Endothelial cell of umbilical vein (primary cell): ENCODE results near the gene LRRC7. TPM values are rescaled to one million over a fixed set of nuclear protein-coding genes. Genes with fewer than 3 reads are reported as not detected.

ENCODE experiments used
- BruUV-seq: library from RNA; stranded (reverse); fragments of 400-500 nt; replicated peaks from 2 replicates; lab custom pipeline; 2021; lab: Mats Ljungman, UMichigan
- CTCF ChIA-PET: fragments of 300-600, 350-600 bp; sonication (Branson Sonifier 250); formaldehyde crosslinking; loops from one replicate; lab custom pipeline; 2021; ENCODE audit warnings: antibody characterized with exemption, inconsistent platforms; lab: Charles Lee
- POLR2A ChIA-PET: fragments of 300-600, 350-600 bp; sonication (Branson Sonifier 250); formaldehyde crosslinking; loops from one replicate; lab custom pipeline; 2021; ENCODE audit warnings: antibody characterized with exemption, inconsistent platforms; lab: Charles Lee
- DNase-seq: peaks from one replicate; pipeline ENCODE4 v3.0.0-alpha.2; 2011; ENCODE audit warnings: low read depth, low spot score
- FAIRE-seq: peaks from 2 replicates; lab custom pipeline; 2011; peaks lifted over from hg19 to GRCh38; lab: Jason Lieb, UNC
- H2AFZ ChIP-seq: 2 replicates; pipeline ENCODE4 v1.6.0; 2012; ENCODE audit warnings: low read depth, low read length, control low read depth, inconsistent platforms
- H3K27ac ChIP-seq: 2 replicates; pipeline ENCODE4 v1.5.1; 2011; ENCODE audit warnings: low read depth, mild to moderate bottlenecking, control low read depth, low read length, moderate library complexity; ENCODE audit not compliant: insufficient read depth
- H3K27me3 ChIP-seq, 2 experiments: 2 replicates each; pipeline versions ENCODE4 v1.6.0 to v1.6.1; 2011; ENCODE audit warnings: low read length in 2 of 2, mixed read lengths in 1 of 2; ENCODE audit not compliant: control insufficient read depth in 2 of 2, insufficient read depth in 2 of 2
- H3K36me3 ChIP-seq, 2 experiments: 2 replicates in 1 of 2; 3 replicates in 1 of 2; pipeline ENCODE4 v1.5.1; 2011; ENCODE audit warnings: low read length in 2 of 2, mild to moderate bottlenecking in 1 of 2, moderate library complexity in 1 of 2; ENCODE audit not compliant: control insufficient read depth in 2 of 2, insufficient read depth in 2 of 2; ENCODE audit errors: extremely low read depth in 1 of 2
- H3K4me1 ChIP-seq: 3 replicates; pipeline ENCODE4 v1.5.1; 2011; ENCODE audit warnings: mild to moderate bottlenecking, low read length; ENCODE audit not compliant: control insufficient read depth, insufficient read depth; ENCODE audit errors: extremely low read depth
- H3K4me2 ChIP-seq: 2 replicates; pipeline ENCODE4 v1.6.1; 2011; ENCODE audit warnings: low read length, control low read depth, mixed read lengths; ENCODE audit not compliant: insufficient read depth
- H3K4me3 ChIP-seq, 3 experiments: fragments of 200-600 bp in 1 of 3; sonication (generic), shearing (Covaris generic) in 1 of 3; replicated peaks in 1 of 3; 2 replicates each; pipeline ENCODE4 v1.5.1; 2011 to 2016; ENCODE audit warnings: control low read depth in 3 of 3, low read length in 3 of 3, mild to moderate bottlenecking in 2 of 3, inconsistent platforms in 1 of 3, low read depth in 1 of 3, moderate library complexity in 1 of 3; ENCODE audit not compliant: insufficient read depth in 1 of 3
- H3K79me2 ChIP-seq: 2 replicates; pipeline ENCODE4 v1.6.0; 2012; ENCODE audit warnings: low read length, inconsistent platforms; ENCODE audit not compliant: control insufficient read depth, insufficient read depth
- H3K9ac ChIP-seq: replicated peaks from 2 replicates; pipeline ENCODE3; 2011; ENCODE audit warnings: low read length, control low read depth; ENCODE audit not compliant: insufficient read depth; ENCODE audit errors: extremely low read depth
- H3K9me1 ChIP-seq: replicated peaks from 3 replicates; pipeline ENCODE4 v1.6.0; 2011; ENCODE audit warnings: mild to moderate bottlenecking, low read length; ENCODE audit not compliant: control insufficient read depth, insufficient read depth; ENCODE audit errors: extremely low read depth
- H3K9me3 ChIP-seq: replicated peaks from 2 replicates; pipeline ENCODE4 v1.5.1; 2012; ENCODE audit warnings: low read length, inconsistent platforms; ENCODE audit not compliant: control insufficient read depth, insufficient read depth
- H4K20me1 ChIP-seq: replicated peaks from 2 replicates; pipeline ENCODE3; 2011; ENCODE audit warnings: mild to moderate bottlenecking, low read length; ENCODE audit not compliant: control insufficient read depth, insufficient read depth; ENCODE audit errors: extremely low read depth
- EZH2 ChIP-seq: IDR thresholded peaks from 2 replicates; pipeline ENCODE4 v1.6.1; 2012; ENCODE audit warnings: borderline replicate concordance, low read depth, mild to moderate bottlenecking, moderate library complexity, low read length, inconsistent platforms; ENCODE audit not compliant: severe bottlenecking
- FOS ChIP-seq: IDR thresholded peaks from 2 replicates; pipeline ENCODE4 v1.6.1; 2011; ENCODE audit warnings: mild to moderate bottlenecking, low read length, moderate library complexity, borderline replicate concordance; ENCODE audit not compliant: insufficient read depth
- GATA2 ChIP-seq: IDR thresholded peaks from 2 replicates; pipeline ENCODE4 v1.7.0; 2011; ENCODE audit warnings: low read depth, mild to moderate bottlenecking, moderate library complexity, mixed read lengths, low read length; ENCODE audit not compliant: insufficient read length, insufficient read depth
- JUN ChIP-seq: IDR thresholded peaks from 2 replicates; pipeline ENCODE4 v1.6.1; 2011; ENCODE audit warnings: borderline replicate concordance, low read depth; ENCODE audit not compliant: insufficient read length, insufficient read depth
- MYC ChIP-seq: IDR thresholded peaks from one replicate; pipeline ENCODE4 v1.6.1; 2011; ENCODE audit warnings: mild to moderate bottlenecking, low read depth, low read length
- POLR2A ChIP-seq: IDR thresholded peaks from 2 replicates; pipeline ENCODE4 v1.6.1; 2012; ENCODE audit warnings: low read depth, mild to moderate bottlenecking, control low read depth, low read length
- POLR2AphosphoS5 ChIP-seq: IDR thresholded peaks from 2 replicates; pipeline ENCODE4 v1.6.1; 2012; ENCODE audit warnings: low read depth, mild to moderate bottlenecking, control low read depth, low read length, moderate library complexity; ENCODE audit not compliant: insufficient read depth
- dilution Hi-C: fragments of 300-500 bp; cut with MboI; formaldehyde crosslinking; loops from one replicate; pipeline ENCODE4 v1.15.0; 2019; ENCODE audit warnings: low sequenced_read_pairs; ENCODE audit not compliant: extremely low pct_ligation_motif_present
- intact Hi-C: fragments of 100-400 bp; cut with micrococcal nuclease; formaldehyde crosslinking; loops from one replicate; pipeline ENCODE4 v1.10.0; 2022
- polyA plus RNA-seq, 4 experiments: library from polyadenylated mRNA; depleted of rRNA in 3 of 4; stranded (reverse) in 3 of 4; unstranded in 1 of 4; fragments of >200 nt; gene quantifications; 2 replicates each; pipeline versions ENCODE4 v1.2.1 to v1.2.3, GENCODE V29; 2011 to 2012; ENCODE audit warnings: missing spikeins in 1 of 4
- total RNA-seq: library from RNA; stranded (reverse); gene quantifications from 2 replicates; pipeline ENCODE4 v1.2.3, GENCODE V29; 2021
- TF ChIP-seq, protein P1 (sequence below): IDR thresholded peaks from 2 replicates; pipeline ENCODE4 v1.6.1; 2011; ENCODE audit not compliant: insufficient read depth, insufficient read length
- TF ChIP-seq, protein P2 (sequence below), 2 donors: IDR thresholded peaks; 1 replicate in 1 of 2; 2 replicates in 1 of 2; pipeline ENCODE4 v1.5.1; 2011; ENCODE audit warnings: low read length in 2 of 2, mild to moderate bottlenecking in 2 of 2, moderate library complexity in 2 of 2, control low read depth in 1 of 2, inconsistent platforms in 1 of 2, low read depth in 1 of 2; ENCODE audit not compliant: insufficient read depth in 1 of 2; ENCODE audit errors: extremely low read depth in 1 of 2

Gene LRRC7
- total and polyA plus RNA-seq, 2 donors (not counting 3 experiments of a cell fraction or from before 2014, with no cell fraction given), result 0.11 to 0.58 TPM

DNA sequence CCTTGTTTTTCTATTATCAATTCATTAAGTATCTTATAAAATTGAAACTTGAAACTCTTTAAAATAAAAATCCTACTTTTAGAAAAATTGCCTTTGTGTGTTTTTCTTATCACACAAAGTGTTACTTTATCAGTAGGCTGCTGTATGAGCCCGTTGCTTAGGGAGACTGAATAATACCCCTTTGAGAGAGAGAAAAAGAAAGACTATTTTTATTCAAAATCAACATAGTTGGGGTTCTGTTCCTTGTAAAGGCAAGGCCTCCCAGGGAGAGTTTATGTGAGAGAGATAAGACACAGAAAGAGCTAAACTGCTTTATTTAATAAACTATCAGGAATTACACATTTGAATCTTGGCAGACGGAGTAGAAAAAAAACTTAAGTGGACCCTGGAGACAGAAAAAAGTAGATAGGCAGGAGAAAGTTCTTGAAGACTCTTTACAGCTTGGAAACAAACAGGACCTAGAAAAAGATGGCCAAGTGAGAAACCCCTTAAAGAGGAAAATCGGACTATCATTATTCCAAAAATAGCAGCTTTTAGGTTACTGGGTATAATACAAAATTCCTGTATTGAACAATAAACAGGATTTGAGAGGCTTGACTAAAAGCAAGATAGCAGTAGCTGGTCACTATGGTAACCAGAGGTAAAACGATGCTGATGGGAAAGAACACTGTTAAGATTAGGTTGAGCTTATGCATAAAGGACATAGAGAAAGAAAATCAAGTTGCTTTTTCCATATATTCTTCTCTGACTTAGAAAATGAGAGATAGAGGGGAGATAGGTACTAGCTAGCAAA is 170.9 kb downstream of the LRRC7 start:
- no peak overlapping the region for H2AFZ ChIP-seq
- intact Hi-C loops, result loop anchor here (10.0 kb wide), 1 partner anchor 1384 kb away; no protein-coding TSS in a partner anchor
- DNase-seq (no peak), FAIRE-seq (no peak)
- dilution Hi-C loops, result no loop called here
- ChIA-PET POLR2A (no interaction called here), CTCF (interaction anchor here (0.7 to 5.7 kb wide), 26 partner anchors 10 to 1618 kb away, joined by 3 to 111 read pairs (median 4); no protein-coding TSS in a partner anchor)
- no peaks in the 10 kb centered on the region for H4K20me1 ChIP-seq
- no peak overlapping the region for H3K4me2 ChIP-seq
- no peak overlapping the region for H3K4me3 ChIP-seq
- H3K9me1 ChIP-seq, result no peaks in the 10 kb centered on the region
- no peaks in the 10 kb centered on the region for H3K79me2 ChIP-seq
- no peaks in the 10 kb centered on the region for H3K4me1 ChIP-seq
- no peak overlapping the region for H3K9ac ChIP-seq
- no TSS peak for BruUV-seq
- H3K36me3 ChIP-seq, result no peaks in the 10 kb centered on the region
- H3K27ac ChIP-seq, result no peak overlapping the region
- TF ChIP-seq POLR2A (no peak), GATA2 (no peak), FOS (no peak), EZH2 (no peak), POLR2AphosphoS5 (no peak), JUN (no peak), MYC (no peak)
- TF ChIP-seq, protein P1, sequence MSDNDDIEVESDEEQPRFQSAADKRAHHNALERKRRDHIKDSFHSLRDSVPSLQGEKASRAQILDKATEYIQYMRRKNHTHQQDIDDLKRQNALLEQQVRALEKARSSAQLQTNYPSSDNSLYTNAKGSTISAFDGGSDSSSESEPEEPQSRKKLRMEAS, result no peak
- TF ChIP-seq, protein P2, sequence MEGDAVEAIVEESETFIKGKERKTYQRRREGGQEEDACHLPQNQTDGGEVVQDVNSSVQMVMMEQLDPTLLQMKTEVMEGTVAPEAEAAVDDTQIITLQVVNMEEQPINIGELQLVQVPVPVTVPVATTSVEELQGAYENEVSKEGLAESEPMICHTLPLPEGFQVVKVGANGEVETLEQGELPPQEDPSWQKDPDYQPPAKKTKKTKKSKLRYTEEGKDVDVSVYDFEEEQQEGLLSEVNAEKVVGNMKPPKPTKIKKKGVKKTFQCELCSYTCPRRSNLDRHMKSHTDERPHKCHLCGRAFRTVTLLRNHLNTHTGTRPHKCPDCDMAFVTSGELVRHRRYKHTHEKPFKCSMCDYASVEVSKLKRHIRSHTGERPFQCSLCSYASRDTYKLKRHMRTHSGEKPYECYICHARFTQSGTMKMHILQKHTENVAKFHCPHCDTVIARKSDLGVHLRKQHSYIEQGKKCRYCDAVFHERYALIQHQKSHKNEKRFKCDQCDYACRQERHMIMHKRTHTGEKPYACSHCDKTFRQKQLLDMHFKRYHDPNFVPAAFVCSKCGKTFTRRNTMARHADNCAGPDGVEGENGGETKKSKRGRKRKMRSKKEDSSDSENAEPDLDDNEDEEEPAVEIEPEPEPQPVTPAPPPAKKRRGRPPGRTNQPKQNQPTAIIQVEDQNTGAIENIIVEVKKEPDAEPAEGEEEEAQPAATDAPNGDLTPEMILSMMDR (IDR thresholded peaks at IDR 0.05; ENCODE audit: extremely low read depth in 1 of 2, insufficient read depth in 1 of 2, low read depth in 1 of 2, low read length in 2 of 2), result no peak
- no peaks in the 10 kb centered on the region for H3K9me3 ChIP-seq
- no peaks in the 10 kb centered on the region for H3K27me3 ChIP-seq
